ENCODE data around the gene CNGA2.
"Not testable (repeated sequence)": the region's sequence is repeated elsewhere in the genome, so short reads cannot be mapped to it uniquely, and the experiment has no call there.

CNGA2 gene
- 0 reads per million in 2 donors for total RNA-seq

- no peak for DNase-seq
These were observed at the start of gene CNGA2 for GRCh38 chrX:151734446-151734845. Gene CNGA2 (plus strand): TSS chrX:151734746. CDS start chrX:151738484, 3,738 bp downstream.

- no peak for DNase-seq
These were observed 46.9 kb upstream of the CNGA2 start for GRCh38 chrX:151687635-151688034.

GRCh38 chrX:151688695-151689094 lies 45.9 kb upstream of the CNGA2 start:
- DNase-seq: no peak

- DNase-seq: no peak
These were observed 41.7 kb upstream of the CNGA2 start for GRCh38 chrX:151692825-151693224.

- no peak for DNase-seq
These were observed 40.4 kb upstream of the CNGA2 start for GRCh38 chrX:151694121-151694520.

GRCh38 chrX:151694661-151695582 lies 39.6 kb upstream of the CNGA2 start, which contains the start of gene PRRG3:
Gene PRRG3 (plus strand): TSS chrX:151695458. CDS start chrX:151698815, 3,357 bp downstream.
- no peak for DNase-seq

- DNase-seq: no peak
These were observed 38.8 kb upstream of the CNGA2 start for GRCh38 chrX:151695583-151696340.

GRCh38 chrX:151697082-151697481 lies 37.5 kb upstream of the CNGA2 start:
- not testable (repeated sequence) for DNase-seq

- DNase-seq: no peak
These were observed 37.0 kb upstream of the CNGA2 start for GRCh38 chrX:151697522-151697921.

- DNase-seq: no peak
These were observed 36.1 kb upstream of the CNGA2 start for GRCh38 chrX:151698485-151698884.

GRCh38 chrX:151699746-151700145 lies 34.8 kb upstream of the CNGA2 start:
- DNase-seq: no peak

- DNase-seq: no peak
These were observed 34.0 kb upstream of the CNGA2 start for GRCh38 chrX:151700581-151700980.

GRCh38 chrX:151701071-151701470 lies 33.5 kb upstream of the CNGA2 start:
- no peak for DNase-seq

- DNase-seq: no peak
These were observed 33.0 kb upstream of the CNGA2 start for GRCh38 chrX:151701531-151701930.

GRCh38 chrX:151702026-151702714 lies 32.4 kb upstream of the CNGA2 start:
- no peak for DNase-seq

GRCh38 chrX:151702741-151703340 lies 31.7 kb upstream of the CNGA2 start:
- DNase-seq: no peak

- no peak for DNase-seq
These were observed 31.1 kb upstream of the CNGA2 start for GRCh38 chrX:151703487-151703886.

- no peak for DNase-seq
These were observed 30.4 kb upstream of the CNGA2 start for GRCh38 chrX:151704041-151704663.

- DNase-seq: no peak
These were observed 25.7 kb upstream of the CNGA2 start for GRCh38 chrX:151708821-151709220.

GRCh38 chrX:151710457-151710856 lies 24.1 kb upstream of the CNGA2 start:
- DNase-seq: no peak

GRCh38 chrX:151711154-151711553 lies 23.4 kb upstream of the CNGA2 start:
- DNase-seq: no peak

GRCh38 chrX:151711787-151712186 lies 22.8 kb upstream of the CNGA2 start:
- no peak for DNase-seq

Measured in T-helper 2 cell (primary cell).